SU-DHL-6 (cell line): Measurements from ENCODE around the gene UNC13B.

Experiments used
- EZH2phosphoT487 ChIP-seq: fragments of 200-600 bp; sonication (generic), shearing (Covaris generic); conservative IDR thresholded peaks from 2 replicates; pipeline ENCODE4 v1.6.1; 2018; ENCODE audit warnings: mild to moderate bottlenecking, antibody characterized with exemption, low read length, moderate library complexity, mixed read lengths
- TF ChIP-seq, protein P1 (sequence below): fragments of 200-600 bp; sonication (generic); IDR thresholded peaks from one replicate; pipeline ENCODE4 v1.5.1; 2017; ENCODE audit warnings: antibody characterized with exemption, mild to moderate bottlenecking, low read length, moderate library complexity; ENCODE audit not compliant: insufficient read depth, poor library complexity, severe bottlenecking

DNA sequence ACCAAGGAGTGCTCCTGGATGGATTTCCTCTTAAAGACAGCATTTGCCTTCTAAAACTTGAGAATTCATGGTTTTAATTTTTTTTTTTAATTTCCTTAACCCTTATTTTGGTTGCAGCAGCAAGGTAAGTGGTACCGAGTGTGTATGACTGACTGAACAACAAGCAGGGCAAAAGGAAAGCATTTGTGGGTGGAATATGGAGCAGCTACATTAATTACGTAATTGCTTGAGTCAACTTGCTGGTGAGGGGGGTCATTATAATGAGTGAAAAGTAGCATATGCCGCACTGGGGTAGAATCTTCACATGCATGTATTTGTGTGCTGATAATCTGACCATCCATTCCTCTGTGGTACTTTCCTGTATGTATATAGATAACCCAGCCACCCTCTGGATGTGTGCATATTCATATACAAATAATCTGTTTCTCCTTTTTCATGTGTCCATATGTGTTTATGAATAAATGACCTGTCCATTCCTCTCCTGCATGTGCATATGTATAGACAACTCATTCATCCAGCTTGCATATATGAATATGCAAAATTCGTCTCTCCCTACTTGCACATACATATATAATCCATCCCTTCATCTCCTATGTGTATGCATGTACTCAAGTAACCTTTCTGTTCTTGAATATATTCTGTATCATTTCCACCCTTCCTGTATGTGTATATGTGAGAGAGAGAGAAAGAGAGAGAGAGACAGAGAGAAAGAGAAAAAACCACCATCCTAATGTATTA is 180.6 kb downstream of the UNC13B start:
- TF ChIP-seq, protein P1, sequence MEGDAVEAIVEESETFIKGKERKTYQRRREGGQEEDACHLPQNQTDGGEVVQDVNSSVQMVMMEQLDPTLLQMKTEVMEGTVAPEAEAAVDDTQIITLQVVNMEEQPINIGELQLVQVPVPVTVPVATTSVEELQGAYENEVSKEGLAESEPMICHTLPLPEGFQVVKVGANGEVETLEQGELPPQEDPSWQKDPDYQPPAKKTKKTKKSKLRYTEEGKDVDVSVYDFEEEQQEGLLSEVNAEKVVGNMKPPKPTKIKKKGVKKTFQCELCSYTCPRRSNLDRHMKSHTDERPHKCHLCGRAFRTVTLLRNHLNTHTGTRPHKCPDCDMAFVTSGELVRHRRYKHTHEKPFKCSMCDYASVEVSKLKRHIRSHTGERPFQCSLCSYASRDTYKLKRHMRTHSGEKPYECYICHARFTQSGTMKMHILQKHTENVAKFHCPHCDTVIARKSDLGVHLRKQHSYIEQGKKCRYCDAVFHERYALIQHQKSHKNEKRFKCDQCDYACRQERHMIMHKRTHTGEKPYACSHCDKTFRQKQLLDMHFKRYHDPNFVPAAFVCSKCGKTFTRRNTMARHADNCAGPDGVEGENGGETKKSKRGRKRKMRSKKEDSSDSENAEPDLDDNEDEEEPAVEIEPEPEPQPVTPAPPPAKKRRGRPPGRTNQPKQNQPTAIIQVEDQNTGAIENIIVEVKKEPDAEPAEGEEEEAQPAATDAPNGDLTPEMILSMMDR, result no peak
- no peak for TF ChIP-seq EZH2phosphoT487
